ENCODE results near the gene GPNMB. TPM values are rescaled to one million over a fixed set of nuclear protein-coding genes. Genes with fewer than 3 reads are reported as not detected.

The GPNMB gene
- total RNA-seq, 1 experiment from 2014 or later, result 1.2 TPM

DNA sequence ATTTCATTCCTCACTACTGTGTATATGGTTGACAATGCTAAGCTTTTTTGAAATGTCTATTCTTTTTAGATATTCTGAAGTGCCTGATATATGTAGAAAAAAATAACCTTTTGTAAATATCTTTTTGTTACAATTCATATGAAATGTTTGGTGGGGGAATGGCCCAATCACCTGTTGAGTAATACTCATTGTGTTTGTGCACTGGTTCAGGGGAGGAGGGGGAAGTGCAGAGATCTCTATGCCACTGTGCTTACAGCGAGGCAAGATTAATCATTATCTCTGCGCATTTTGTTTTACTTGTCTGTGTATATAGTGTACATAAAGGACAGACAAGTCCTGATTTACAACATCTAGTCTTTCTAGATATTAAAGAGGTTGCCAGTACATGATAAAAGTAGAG lies 39.6 kb upstream of the GPNMB start:
- no peak overlapping the region for H3K27ac Mint-ChIP-seq
- no peaks in the 10 kb centered on the region for H4K20me1 ChIP-seq (ENCODE audit: control insufficient read depth, insufficient read depth, insufficient read length)
- no CpG with 5 or more reads among the region's 2 CpGs for WGBS (ENCODE audit: extremely low coverage, insufficient read length, low lambda C conversion rate)
- H3K4me2 ChIP-seq (ENCODE audit: insufficient read depth, insufficient read length, low read length), result no peak overlapping the region
- H3K27ac ChIP-seq (ENCODE audit: insufficient read length, low read depth, low read length), result no peak overlapping the region
- no peak overlapping the region for H2BK120ac ChIP-seq (ENCODE audit: low read depth, low read length, poor library complexity, severe bottlenecking)
- H2BK15ac ChIP-seq (ENCODE audit: low read depth, low read length), result no peak overlapping the region
- H3K4me3 Mint-ChIP-seq, result no peak overlapping the region
- no peak overlapping the region for H2AK5ac ChIP-seq (ENCODE audit: insufficient read length, low read length)
- H2BK5ac ChIP-seq (ENCODE audit: insufficient read length, low read length), result no peak overlapping the region
- no peak overlapping the region for H4K8ac ChIP-seq (replicated peaks; ENCODE audit: insufficient read length, low read depth, low read length)
- H3K79me1 ChIP-seq (ENCODE audit: insufficient read depth, low read depth, low read length, poor library complexity, severe bottlenecking), result no peaks in the 10 kb centered on the region
- H3K27me3 Mint-ChIP-seq (ENCODE audit: low read depth), result no peaks in the 10 kb centered on the region
- no peak overlapping the region for H3K9ac ChIP-seq (ENCODE audit: extremely low read depth, insufficient read length, low read length)
- no peak overlapping the region for H4K91ac ChIP-seq (ENCODE audit: insufficient read length, low read depth, low read length)
- H2BK12ac ChIP-seq (ENCODE audit: insufficient read length, low read depth, low read length), result no peak overlapping the region
- no peak overlapping the region for H3K4ac ChIP-seq (ENCODE audit: low read depth, low read length)
- no peaks in the 10 kb centered on the region for H3K23me2 ChIP-seq (ENCODE audit: insufficient read length, low read depth, low read length, poor library complexity, severe bottlenecking)
- H3K56ac ChIP-seq (ENCODE audit: insufficient read length, low read depth, low read length), result no peak overlapping the region
- H3K9me3 ChIP-seq (ENCODE audit: control insufficient read depth, low read depth, low read length), result no peaks in the 10 kb centered on the region
- H4K5ac ChIP-seq (ENCODE audit: insufficient read length, low read depth, low read length), result no peak overlapping the region
- no peak for DNase-seq
- H2AFZ ChIP-seq (ENCODE audit: low read length), result no peak overlapping the region
- no peak overlapping the region for H3K23ac ChIP-seq (ENCODE audit: insufficient read length, low read depth, low read length)
- no peaks in the 10 kb centered on the region for H3K79me2 ChIP-seq (ENCODE audit: insufficient read depth, low read length)
- H3K14ac ChIP-seq (ENCODE audit: insufficient read depth, low read length), result no peak overlapping the region
- peaks cover 0 to 4% of the 10 kb centered on the region in 2 experiments; a peak in 1 of 4 replicates for H3K4me1 Mint-ChIP-seq
- peaks cover 3 to 8% (median 3%) of the 10 kb centered on the region in 3 experiments; a peak in 4 of 7 replicates for H3K36me3 Mint-ChIP-seq (ENCODE audit: insufficient read depth in 1 of 3, low read depth in 3 of 3)
- H2BK20ac ChIP-seq (ENCODE audit: low read depth, low read length, poor library complexity, severe bottlenecking), result no peak overlapping the region
- H3K9me3 Mint-ChIP-seq, result no peaks in the 10 kb centered on the region
- no peaks in the 10 kb centered on the region for H3K4me1 ChIP-seq (ENCODE audit: insufficient read depth, low read length)
- H3K27me3 ChIP-seq (ENCODE audit: insufficient read depth, low read length), result no peaks in the 10 kb centered on the region
- TF ChIP-seq, protein P1, sequence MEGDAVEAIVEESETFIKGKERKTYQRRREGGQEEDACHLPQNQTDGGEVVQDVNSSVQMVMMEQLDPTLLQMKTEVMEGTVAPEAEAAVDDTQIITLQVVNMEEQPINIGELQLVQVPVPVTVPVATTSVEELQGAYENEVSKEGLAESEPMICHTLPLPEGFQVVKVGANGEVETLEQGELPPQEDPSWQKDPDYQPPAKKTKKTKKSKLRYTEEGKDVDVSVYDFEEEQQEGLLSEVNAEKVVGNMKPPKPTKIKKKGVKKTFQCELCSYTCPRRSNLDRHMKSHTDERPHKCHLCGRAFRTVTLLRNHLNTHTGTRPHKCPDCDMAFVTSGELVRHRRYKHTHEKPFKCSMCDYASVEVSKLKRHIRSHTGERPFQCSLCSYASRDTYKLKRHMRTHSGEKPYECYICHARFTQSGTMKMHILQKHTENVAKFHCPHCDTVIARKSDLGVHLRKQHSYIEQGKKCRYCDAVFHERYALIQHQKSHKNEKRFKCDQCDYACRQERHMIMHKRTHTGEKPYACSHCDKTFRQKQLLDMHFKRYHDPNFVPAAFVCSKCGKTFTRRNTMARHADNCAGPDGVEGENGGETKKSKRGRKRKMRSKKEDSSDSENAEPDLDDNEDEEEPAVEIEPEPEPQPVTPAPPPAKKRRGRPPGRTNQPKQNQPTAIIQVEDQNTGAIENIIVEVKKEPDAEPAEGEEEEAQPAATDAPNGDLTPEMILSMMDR (conservative IDR thresholded peaks at IDR 0.05), result no peak
- no peak overlapping the region for H3T11ph ChIP-seq (ENCODE audit: low read length)
- H3K18ac ChIP-seq (ENCODE audit: insufficient read length, low read depth, low read length), result no peak overlapping the region
